Measurements from ENCODE around the gene PKDREJ.
"Not testable (repeated sequence)": the region's sequence is repeated elsewhere in the genome, so short reads cannot be mapped to it uniquely, and the experiment has no call there.

Gene PKDREJ, protein sequence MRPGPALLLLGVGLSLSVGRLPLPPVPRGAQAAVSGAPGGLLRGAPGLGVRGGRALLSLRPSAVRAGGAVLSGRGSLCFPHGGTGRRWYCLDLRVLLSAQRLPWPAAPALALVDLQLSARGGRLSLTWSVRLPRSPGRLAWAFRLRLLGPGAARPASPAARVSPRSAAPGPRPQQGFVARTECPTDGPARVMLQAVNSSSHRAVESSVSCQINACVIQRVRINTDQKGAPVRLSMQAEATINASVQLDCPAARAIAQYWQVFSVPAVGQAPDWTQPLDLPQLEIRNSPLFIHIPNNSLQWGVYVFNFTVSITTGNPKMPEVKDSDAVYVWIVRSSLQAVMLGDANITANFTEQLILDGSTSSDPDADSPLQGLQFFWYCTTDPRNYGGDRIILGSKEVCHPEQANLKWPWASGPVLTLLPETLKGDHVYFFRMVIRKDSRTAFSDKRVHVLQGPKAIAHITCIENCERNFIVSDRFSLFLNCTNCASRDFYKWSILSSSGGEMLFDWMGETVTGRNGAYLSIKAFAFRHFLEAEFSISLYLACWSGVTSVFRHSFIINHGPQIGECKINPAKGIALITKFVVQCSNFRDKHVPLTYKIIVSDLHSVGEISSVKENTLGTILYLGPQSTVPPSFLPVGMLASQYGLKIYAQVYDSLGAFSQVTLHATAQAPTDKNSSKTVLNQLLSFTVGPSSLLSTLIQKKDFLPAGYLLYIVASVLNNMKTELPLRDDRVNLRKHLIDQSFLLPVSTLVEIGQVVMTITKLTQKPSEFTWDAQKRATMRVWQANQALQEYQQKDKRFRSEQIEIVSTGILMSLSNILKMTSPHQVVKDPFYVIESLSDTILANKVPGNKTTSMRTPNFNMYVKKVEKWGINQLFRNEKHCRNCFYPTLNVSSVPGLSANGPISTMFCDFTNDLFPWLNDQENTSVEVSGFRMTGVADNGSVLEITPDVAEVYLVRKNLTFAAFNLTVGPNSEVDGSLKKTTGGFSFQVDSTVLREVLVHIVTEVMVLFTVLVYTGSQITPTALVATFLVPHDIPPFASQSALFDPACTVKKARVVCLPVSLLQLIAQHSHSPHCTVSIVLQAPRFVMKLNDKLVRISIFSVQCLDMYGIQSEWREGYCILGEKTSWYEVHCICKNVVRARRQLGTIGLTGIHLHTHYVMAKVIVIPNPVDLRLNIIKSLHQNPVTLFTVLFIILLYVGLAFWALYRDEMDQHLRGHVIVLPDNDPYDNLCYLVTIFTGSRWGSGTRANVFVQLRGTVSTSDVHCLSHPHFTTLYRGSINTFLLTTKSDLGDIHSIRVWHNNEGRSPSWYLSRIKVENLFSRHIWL (N-terminal part only)

DNA sequence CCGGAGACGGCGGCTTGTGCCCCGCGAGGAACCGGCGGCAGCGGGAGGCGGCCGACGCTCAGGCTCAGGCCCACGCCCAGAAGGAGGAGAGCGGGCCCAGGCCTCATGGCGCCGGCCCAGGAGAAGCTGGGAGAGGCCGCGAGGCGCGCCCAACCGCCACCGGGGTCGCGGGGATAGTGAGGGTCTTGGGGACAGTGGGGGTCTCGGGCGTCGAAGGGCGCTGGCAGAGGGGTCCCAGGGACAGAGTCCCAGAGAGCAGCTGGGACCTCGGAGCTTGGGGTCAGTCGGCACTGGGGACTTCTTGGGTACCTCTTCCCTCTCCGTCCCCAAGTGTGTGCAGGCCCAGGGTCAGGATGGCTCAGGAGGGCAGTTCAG lies at the start of gene PKDREJ:
TSS of gene PKDREJ (minus strand) at position 128 of the 375 bp plus-strand sequence. CDS start at position 107, 21 bp downstream.
- no peak for DNase-seq (ENCODE audit: low read depth in 3 of 3)

DNA sequence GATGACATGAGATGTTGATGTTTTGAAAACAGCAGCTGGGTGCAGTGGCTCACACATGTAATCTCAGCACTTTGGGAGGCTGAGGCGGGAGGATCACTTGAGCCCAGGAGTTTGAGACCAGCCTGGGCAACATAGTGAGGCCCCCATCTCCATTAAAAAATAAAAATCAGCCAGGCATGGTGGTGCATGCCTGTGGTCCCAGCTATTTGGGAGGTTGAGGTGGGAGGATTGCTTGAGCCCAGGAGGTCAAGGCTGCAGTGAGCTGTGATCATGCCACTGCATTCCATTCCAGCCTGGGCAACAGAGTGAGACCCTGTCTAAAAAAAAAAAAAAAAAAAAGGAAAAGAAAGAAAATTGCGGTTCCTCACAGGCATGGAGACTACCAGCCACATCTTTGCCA lies 49.7 kb upstream of the PKDREJ start:
- not testable (repeated sequence) for DNase-seq (ENCODE audit: low read depth in 3 of 3)

DNA sequence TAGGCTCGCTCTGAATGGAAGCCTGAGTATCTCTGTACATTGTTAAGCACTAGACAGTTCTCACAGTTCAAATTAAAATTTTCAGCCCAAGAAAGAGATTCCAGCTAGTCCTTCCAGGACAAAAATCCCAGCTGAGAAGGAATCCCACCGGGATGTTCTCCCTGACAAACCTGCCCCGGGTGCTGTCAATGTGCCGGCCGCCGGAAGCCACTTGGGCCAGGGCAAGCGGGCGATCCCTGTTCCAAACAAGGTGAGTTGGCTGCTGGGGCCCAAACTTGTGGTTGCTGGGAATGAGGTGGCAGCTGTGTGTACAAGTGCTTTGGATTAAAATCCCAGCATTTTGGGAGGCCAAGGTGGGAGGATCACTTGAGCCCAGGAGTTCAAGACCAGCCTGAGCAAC lies 48.9 kb upstream of the PKDREJ start:
- no peak for DNase-seq (ENCODE audit: low read depth in 3 of 3)

DNA sequence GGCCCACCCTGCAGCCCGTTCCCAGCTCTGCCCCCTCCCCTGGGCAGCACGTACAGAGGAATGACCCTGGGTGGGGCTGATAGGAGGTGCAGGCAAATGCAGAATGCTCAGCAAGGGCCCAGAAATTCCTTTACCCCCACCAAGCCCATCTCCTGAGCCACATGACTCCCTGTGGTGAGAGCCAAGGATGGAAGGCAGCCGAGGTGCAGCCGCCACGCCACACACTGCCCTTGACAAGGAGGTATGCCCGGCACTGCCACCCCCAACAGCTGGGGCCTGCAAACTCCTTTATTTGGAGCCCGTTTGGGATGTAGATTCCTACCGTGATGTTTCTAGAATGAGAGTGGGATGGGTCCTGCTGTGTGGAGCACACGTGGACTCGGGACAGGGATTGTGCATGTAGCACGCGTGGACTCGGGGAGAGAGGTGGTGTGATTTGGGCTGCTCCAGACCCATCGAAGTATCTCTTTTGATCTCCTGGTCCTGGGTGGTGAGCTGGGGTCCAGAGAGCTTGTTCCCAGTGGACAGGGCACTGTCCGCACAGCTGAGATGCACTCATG lies 46.5 kb upstream of the PKDREJ start:
- DNase-seq (ENCODE audit: low read depth in 3 of 3): no peak

DNA sequence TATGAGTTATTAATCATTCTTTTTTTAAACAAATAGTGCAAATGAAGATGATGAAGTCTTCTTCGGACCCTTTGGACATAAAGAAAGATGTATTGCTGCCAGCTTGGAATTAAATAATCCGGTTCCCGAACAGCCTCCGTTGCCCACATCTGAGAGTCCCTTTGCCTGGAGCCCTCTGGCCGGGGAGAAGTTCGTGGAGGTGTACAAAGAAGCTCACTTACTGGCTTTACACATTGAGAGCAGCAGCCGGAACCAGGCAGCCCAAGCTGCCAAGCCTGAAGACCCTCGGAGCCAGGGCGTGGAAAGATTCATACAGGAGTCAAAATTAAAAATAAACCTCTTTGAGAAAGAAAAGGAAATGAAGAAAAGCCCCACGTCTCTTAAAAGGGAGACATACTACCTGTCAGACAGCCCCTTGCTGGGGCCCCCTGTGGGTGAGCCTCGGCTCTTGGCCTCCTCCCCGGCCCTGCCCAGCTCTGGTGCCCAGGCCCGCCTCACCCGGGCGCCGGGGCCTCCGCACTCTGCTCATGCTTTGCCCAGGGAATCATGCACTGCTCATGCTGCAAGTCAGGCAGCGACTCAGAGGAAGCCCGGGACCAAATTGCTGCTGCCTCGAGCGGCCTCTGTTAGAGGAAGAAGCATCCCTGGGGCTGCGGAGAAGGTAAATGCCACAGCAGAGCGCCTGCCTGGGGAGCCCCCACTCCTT lies 45.3 kb upstream of the PKDREJ start:
- no peak for DNase-seq (ENCODE audit: low read depth in 3 of 3)

DNA sequence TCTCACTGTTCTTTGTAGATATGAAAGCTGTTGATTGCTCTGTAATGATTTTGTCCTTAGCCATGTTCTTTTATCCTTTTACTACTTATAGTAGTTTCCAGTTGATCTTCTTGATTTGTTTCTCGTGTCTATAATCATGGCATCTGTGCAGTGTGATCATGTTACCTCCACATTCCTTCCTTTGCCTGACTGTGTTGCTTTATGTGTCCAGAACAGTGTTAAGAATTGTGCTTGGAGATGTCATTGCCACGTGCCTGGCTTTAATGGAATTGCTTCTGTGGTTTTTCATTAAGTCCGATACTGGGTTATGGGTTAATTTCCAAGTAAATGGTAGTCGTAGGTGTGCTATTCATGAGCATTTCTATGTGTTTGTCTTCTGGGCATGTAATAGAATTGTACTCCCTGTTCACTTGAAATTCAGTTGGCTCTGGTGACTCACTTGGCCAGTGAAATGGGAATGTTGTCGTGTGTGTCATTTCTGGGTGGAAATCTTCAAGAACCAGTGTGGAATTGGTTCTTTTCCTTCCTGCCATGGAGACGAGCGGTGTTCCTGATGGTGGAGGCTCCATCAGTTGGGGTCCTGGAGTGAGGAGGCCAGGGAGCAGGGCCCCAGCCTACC lies 40.3 kb upstream of the PKDREJ start:
- no peak for DNase-seq (ENCODE audit: low read depth in 3 of 3)

DNA sequence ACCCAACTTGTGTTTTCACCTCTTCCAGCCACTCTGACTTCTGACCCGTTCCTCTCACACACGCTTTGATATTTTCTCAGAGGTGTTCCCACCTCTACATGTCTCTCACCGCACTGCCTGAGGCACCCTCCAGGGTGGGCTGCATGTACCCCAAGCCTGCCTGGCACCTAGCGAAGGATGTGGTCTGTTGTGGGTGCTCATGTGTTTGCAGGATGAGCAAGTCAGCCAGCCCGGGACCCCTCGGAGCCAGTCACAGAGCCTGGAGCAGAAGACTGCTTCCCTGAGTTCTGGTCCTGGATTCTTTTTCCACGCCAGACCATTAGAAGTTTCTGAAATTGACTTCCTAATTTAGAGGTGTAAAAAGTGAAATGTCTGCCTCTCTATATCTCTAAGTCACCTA lies 37.3 kb upstream of the PKDREJ start:
- DNase-seq (ENCODE audit: low read depth in 3 of 3): no peak

DNA sequence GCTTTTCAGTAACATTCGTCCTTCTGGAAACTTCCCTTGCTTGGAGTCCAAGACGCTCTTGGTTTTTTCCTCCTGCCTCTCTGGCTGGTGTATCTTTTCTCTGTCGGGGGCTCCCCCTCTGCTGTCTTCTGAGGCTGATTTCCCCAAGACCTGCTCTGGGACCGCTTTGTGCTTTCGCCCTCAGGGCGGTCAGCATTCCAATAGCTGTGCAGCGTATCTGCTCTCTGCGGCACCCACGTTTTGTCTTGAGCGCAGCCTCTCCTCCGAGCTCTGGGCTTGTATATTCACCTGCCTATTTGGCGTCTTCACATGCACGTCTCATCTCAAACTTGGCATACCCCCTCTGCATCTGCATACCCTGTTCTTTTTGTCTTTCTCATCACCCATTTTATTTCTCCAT lies 36.0 kb upstream of the PKDREJ start:
- no peak for DNase-seq (ENCODE audit: low read depth in 3 of 3)

DNA sequence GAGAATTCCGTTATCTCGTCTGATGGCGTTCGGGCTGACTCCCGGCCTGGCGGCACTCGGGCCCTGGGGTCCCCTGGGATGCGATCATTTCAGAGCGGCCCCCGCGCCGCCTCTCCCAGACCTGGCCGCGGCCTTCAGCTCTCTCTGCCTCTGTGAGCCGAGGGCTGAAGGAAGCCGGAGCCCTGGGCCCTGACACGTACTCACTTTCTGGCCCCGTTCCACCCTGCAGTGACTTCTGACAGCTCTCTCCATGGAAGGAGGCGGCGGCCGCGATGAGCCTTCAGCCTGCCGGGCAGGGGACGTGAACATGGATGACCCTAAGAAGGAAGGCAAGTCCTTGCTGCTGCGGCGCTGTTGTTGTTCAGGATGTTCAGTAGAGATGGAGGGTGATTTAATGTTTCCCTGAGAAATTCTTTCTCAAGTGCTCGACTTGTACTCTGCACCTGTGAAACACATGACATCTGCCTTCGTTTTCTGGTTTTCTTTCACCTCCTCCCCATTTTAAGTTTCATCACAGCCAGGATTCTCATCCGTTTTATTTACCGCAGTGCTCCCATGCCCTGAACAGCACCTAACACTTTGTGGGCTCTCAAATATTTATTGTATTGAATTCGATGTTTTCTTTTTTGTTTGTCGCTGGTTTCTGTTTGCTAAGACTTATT lies 34.1 kb upstream of the PKDREJ start:
- no peak for DNase-seq (ENCODE audit: low read depth in 3 of 3)

DNA sequence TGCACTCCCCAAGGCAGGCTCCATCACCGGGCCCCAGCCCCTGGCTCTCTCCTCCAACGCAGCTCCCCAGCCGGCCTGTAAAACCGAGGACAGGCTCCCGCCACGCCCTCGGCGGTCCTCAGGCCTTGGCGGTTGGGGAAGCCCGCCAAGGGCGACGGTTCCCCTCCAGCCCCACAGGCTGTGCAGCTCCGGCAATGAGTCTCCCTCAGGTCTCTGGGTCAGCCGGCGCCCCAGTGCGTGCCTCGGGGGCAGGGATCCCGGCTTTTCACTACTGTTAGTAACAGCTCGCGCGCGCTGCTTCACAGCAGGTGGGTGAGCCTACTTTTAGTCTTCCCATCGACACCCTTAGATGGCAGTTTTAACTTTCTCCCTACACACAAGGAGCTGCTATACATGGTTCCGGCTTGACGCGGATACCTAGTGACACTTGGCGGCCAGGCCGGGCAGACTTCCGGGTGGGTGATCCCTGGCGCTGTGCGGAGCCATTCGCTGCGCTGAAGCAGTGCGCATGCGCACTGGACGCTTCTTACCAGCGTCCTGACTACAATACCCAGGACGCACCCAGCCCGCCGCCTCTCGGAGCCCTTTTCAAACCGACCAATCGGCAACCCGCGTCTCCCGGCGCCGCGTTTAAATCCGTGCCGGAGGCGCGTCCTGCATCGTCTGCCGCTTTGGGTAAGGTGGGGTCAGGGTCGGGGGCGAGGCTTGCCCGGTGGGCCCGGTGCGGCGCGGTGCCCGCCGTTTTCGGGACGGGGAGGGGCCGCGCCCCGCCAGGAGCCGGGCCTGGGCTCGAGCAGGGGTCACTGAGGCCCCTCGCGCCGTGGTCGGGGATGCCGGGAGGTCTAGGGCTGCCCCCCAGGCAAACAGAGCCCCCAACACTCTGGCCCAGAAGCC lies 33.4 kb upstream of the PKDREJ start, which contains the start of gene GTSE1:
TSS of gene GTSE1 (plus strand) at position 614 of the 894 bp plus-strand sequence. CDS start 531 bp downstream, outside the sequence.
- peak; percentile 90 to 94 (median 91) for DNase-seq (ENCODE audit: low read depth in 3 of 3)

DNA sequence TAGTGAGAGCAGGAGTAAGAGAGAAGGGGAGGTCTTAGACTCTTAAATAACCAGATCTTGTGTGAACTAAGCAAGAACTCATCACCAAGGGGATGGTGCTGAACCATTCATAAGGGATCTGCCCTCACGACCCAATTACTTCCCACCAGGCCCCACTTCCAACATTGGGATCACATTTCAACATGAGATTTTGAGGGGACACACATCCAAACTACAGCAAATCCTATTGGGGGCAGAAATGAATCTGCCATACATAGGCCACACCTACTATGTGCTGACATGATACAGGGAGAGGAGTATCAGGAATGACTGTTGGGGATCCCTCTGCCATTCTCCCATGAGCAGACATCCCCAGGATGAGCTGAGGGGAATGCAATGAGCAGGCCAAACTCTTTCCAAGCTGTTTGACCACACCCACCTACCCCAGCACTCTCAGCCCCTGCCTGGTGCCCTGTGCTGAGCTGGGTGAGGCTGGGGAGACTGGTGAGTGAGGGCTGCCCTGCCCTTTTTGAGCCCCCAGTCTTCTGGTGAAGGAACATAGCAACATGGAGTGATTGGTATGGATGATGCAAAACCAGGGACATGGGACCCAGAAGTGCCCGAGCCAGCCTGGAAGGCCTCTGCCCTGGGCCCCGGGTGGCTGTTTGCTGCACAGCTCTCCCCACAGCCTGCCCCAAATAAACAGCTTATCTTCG lies 32.3 kb upstream of the PKDREJ start:
- DNase-seq (ENCODE audit: low read depth in 3 of 3): no peak

DNA sequence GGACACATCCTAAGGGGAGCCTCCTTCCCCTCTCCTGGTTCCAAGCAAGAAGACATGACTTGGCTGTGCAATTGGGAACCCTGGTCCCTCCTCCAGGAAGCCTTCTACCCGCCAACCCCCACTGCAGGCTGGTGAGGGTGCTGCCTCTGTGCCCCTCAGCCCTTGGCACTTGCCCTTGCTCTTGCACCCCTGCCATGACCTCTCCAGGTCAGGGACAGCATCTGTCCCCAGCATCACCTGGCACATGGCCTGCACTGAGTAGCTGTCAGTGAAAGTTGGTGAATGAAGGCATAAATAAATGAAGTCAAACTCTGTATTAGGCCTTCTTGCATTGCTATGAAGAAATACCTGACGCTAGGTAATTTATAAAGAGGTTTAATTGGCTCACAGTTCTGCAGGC lies 31.6 kb upstream of the PKDREJ start:
- no peak for DNase-seq (ENCODE audit: low read depth in 3 of 3)

DNA sequence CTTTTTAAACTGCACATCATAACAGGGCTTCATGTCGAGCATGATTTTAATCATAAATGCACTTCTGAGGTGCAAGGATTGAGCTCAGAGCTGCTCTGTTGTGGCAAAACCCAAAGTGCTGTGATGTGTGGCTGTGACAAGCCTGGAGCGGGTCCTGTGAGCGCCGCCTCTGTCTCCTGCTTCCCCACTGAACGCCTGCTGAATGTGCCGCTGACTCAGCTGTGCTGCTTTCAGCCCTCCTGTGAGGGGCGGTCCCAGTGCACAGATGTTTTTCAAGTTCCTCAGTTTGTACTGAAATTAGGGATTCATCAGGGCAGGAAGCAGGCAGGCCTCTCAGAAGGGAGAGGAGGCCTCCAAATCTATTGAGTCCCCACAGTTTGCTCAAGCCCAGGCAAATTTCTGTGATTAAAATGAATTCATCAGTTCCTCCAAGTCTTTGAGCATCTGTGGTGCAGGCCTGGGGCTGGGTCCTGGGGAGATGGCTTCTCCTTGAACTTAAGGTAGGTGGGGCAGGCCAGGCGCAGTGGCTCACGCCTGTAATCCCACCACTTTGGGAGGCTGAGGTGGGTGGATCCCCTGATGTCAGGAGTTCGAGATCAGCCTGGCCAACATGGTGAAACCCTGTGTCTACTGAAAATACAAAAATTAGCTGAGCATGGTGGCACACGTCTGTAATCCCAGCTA lies 30.6 kb upstream of the PKDREJ start:
- no peak for DNase-seq (ENCODE audit: low read depth in 3 of 3)

DNA sequence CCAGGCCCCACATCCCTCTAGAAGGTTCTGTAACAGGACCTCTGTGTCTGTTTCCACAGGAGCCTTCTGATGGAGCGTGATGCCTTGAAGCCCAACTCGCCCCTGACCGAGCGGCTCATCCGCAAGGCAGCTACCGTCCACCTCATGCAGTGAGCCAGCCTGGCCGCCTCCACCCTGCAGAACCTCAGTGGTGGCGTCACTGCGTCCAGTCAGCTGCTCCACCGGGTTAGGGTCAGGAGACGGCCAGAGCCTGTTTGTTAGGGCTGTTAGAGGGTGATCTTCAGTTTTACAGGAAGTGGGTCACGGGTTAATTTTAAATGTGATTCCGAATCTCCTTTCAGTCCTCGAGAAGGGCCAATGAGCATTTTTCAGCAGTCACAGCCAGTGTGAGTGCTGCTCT lies 29.6 kb upstream of the PKDREJ start:
- no peak for DNase-seq (ENCODE audit: low read depth in 3 of 3)

DNA sequence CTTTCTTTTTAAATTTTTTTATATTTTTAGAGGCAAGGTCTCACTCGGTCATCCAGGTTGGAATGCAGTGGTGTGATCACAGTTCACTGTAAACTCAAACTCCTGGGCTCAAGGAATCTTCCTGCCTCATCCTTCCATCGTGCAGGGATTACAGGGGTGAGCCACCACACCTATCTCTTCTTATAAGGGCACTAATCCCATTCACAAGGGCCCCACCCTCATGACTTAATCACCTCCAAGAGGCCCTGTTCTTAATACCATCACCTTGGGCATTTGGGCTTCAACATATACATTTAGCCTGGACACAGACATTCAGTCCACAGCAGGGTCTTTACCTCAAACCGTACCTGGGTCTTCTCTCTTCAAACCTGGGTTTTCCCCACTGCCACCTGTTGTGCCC lies 29.0 kb upstream of the PKDREJ start:
- DNase-seq (ENCODE audit: low read depth in 3 of 3): no peak

DNA sequence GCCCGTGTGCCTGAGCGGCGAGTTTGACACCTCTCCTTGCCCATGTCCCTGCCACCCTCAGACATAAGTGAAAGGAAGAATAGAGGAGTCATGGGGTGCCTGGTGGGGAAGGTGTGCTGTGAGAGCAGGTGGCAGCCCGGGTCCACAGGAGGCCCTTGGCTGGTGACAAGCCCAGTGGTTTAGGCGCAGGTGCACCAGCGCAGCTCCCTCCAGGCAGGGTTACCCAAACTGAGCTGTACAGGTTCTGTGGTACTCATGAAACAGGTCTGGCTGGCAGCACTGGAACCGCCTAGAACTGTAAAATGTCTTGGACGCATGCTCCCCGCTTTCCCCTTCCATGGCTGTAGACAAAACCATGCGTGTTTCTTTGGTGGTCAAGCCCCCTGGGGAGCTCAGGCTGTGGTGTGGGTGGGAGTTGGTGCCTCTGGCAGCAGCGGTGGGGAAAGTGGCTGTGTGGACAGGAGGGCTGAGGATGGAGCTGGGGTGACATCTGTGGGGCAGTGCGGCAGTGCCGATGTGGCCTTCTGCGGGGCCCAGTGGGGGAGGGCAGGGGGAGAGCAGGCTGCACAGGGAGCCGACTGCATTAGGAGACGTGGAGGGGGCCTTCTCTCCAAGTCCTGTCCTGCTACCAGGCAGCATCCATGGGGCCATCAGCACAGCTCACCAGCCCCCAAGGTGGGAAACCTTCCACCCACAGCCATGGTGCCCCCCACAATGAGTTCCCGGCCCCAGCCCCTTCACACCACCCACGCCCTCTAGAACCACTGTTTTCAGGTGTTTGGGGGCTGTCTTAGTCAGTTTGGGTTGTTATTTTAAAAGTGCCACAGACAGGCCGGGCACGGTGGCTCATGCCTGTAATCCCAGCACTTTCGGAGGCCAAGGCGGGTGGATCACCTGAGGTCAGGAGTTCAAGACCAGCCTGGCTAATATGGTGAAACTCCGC lies 28.0 kb upstream of the PKDREJ start:
- DNase-seq (ENCODE audit: low read depth in 3 of 3): no peak

All from stimulated activated CD4-positive, alpha-beta T cell treated with anti-CD3 and anti-CD28 coated beads, TNF-alpha, amount 100 ng/mL, for 4 hours (primary cell).